ENCODE results near the gene SGMS2.

The SGMS2 gene

DNA sequence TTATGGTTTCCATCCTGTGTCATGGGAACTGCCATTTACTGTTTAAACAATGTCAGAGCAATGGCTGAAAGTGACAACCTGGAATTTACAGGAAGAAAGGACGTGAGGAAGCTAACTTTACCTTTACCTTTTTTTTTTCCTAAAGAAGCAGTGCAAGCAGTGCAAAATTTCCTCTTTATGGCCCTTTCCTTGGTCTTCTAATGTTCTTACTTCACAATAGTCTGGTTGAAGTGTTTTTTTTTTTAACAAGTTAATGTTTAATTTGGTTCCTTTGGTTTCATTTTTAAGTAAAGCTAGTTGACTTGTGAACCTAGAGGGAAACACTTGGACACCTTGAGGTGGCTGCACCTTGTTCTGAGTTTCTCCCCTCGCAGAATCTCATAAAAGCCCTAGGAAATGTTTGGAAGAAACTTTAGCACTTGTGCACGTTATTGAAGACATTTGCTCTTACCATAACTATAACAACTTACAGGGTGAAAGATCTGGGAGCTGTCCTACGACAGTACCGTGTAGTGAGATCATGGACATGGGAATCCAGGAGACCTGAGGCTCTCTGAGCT lies 1.8 kb downstream of the SGMS2 start:
- Histone ChIP-seq H3K27me3 (replicated peaks; ENCODE audit: control insufficient read depth, insufficient read depth, low read length, poor library complexity, severe bottlenecking) (peaks cover 8% of the 10 kb centered on the region), H3K4me3 (ENCODE audit: insufficient read depth, low read depth, low read length, poor library complexity, severe bottlenecking) (no peak overlapping the region), H3K9me3 (ENCODE audit: control insufficient read depth, low read length) (no peaks in the 10 kb centered on the region), H3K27ac (ENCODE audit: insufficient read depth, low read length, poor library complexity, severe bottlenecking) (no peak overlapping the region), H3K4me1 (ENCODE audit: control insufficient read depth, insufficient read depth, low read length, poor library complexity, severe bottlenecking) (peaks cover 11% of the 10 kb centered on the region), H3K36me3 (ENCODE audit: control insufficient read depth, insufficient read depth, low read length) (no peaks in the 10 kb centered on the region)
- DNase-seq: no peak

DNA sequence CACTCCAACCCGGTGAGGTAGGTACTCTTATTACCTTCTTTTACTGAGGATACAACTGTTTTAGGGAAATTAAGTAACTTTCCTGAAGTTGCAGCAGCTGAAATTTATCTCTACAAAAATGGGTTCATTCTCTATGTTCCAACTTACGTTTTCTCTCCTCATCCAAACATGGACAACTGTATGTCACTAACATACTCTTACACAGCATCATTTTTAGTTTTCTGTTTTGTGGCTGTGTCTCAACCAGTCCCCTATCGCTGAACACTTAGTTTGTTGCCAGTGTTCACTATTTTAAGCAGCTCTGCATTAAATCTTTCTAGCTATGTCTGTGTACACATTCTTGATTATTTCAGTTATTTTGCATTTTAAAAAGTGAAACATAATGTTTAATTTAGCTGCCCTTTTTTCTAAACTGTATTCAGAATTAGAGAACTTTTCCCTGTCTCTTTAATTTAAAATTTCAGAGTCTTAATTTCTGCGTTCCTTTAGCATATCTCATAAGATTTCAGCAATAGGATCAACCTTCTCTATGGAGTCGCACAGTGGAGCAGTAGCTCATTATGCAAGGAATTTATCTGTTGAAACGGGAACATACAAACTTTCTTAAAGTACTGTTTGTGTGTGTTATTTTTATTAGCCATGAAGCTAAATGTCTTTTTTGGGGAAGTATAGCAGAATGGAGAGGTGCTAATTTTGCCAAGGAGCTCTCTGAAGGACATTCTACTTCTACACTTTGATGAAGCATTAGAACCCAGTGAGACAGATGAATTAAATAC lies 3.8 kb downstream of the SGMS2 start:
- Histone ChIP-seq H3K27me3 (replicated peaks; ENCODE audit: control insufficient read depth, insufficient read depth, low read length, poor library complexity, severe bottlenecking) (peaks cover 6% of the 10 kb centered on the region), H3K4me3 (ENCODE audit: insufficient read depth, low read depth, low read length, poor library complexity, severe bottlenecking) (no peak overlapping the region), H3K27ac (ENCODE audit: insufficient read depth, low read length, poor library complexity, severe bottlenecking) (no peak overlapping the region), H3K36me3 (ENCODE audit: control insufficient read depth, insufficient read depth, low read length) (no peaks in the 10 kb centered on the region), H3K9me3 (ENCODE audit: control insufficient read depth, low read length) (no peaks in the 10 kb centered on the region), H3K4me1 (ENCODE audit: control insufficient read depth, insufficient read depth, low read length, poor library complexity, severe bottlenecking) (peaks cover 11% of the 10 kb centered on the region)
- no peak for DNase-seq

DNA sequence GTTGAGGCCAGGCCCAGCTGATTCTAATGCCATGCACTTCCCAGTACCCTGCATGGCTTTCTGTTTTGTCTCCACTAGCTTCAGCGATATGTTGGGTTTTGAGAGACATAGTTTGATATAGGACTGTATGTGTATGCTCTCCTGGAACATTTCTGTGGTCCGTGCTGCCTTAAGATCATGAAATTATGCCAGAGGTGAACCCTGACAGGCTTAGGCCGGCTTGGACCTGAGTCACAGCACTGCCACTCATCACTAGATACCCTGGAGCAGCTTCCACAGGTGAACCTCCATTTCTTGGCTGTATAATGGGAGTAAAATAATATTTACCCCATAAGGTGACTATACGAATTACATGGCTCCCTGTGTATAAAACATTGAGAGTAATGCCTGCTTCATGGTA lies 6.4 kb downstream of the SGMS2 start:
- no peak overlapping the region for H3K27ac ChIP-seq (ENCODE audit: insufficient read depth, low read length, poor library complexity, severe bottlenecking)
- H3K4me1 ChIP-seq (ENCODE audit: control insufficient read depth, insufficient read depth, low read length, poor library complexity, severe bottlenecking): no peaks in the 10 kb centered on the region
- no peaks in the 10 kb centered on the region for H3K27me3 ChIP-seq (replicated peaks; ENCODE audit: control insufficient read depth, insufficient read depth, low read length, poor library complexity, severe bottlenecking)
- H3K36me3 ChIP-seq (ENCODE audit: control insufficient read depth, insufficient read depth, low read length): no peaks in the 10 kb centered on the region
- no peak overlapping the region for H3K4me3 ChIP-seq (ENCODE audit: insufficient read depth, low read depth, low read length, poor library complexity, severe bottlenecking)
- DNase-seq: no peak
- H3K9me3 ChIP-seq (ENCODE audit: control insufficient read depth, low read length): no peaks in the 10 kb centered on the region

GRCh38 chr4:107832275-107832807 lies 7.6 kb downstream of the SGMS2 start:
- no peak for DNase-seq
- H3K4me3 ChIP-seq (ENCODE audit: insufficient read depth, low read depth, low read length, poor library complexity, severe bottlenecking): no peak overlapping the region
- no peaks in the 10 kb centered on the region for H3K9me3 ChIP-seq (ENCODE audit: control insufficient read depth, low read length)
- H3K27me3 ChIP-seq (replicated peaks; ENCODE audit: control insufficient read depth, insufficient read depth, low read length, poor library complexity, severe bottlenecking): no peaks in the 10 kb centered on the region
- H3K27ac ChIP-seq (ENCODE audit: insufficient read depth, low read length, poor library complexity, severe bottlenecking): no peak overlapping the region
- no peaks in the 10 kb centered on the region for H3K4me1 ChIP-seq (ENCODE audit: control insufficient read depth, insufficient read depth, low read length, poor library complexity, severe bottlenecking)
- H3K36me3 ChIP-seq (ENCODE audit: control insufficient read depth, insufficient read depth, low read length): no peaks in the 10 kb centered on the region

DNA sequence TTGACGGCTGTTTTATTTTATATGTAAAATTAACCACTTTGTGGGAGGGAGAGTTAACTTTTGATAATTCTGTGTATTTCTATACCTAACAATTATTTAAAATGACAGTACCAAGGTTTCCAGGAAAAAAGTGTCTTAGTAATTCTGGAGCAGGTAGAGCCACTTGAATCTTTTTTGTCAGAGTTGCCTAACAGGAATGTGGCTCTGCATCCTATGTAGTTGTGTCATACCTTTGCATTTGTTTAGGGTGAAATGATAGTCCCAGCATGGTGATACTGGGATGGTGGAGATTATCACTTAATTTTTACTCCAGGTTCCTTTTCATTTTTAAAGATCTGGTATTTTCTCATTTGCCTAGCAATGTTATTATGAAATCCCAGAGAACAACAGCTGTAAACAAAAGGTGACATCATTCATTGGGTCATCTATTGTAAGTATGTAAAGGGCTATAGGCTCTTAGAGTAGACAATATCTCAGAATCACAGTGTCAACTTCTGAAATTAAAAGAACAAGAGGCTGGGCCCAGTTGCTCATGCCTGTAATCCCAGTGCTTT lies 9.6 kb downstream of the SGMS2 start:
- no peak for DNase-seq
- Histone ChIP-seq H3K4me1 (ENCODE audit: control insufficient read depth, insufficient read depth, low read length, poor library complexity, severe bottlenecking) (no peaks in the 10 kb centered on the region), H3K27me3 (replicated peaks; ENCODE audit: control insufficient read depth, insufficient read depth, low read length, poor library complexity, severe bottlenecking) (no peaks in the 10 kb centered on the region), H3K27ac (ENCODE audit: insufficient read depth, low read length, poor library complexity, severe bottlenecking) (no peak overlapping the region), H3K4me3 (ENCODE audit: insufficient read depth, low read depth, low read length, poor library complexity, severe bottlenecking) (no peak overlapping the region), H3K9me3 (ENCODE audit: control insufficient read depth, low read length) (no peaks in the 10 kb centered on the region), H3K36me3 (ENCODE audit: control insufficient read depth, insufficient read depth, low read length) (no peaks in the 10 kb centered on the region)

- no peak overlapping the region for H3K27ac ChIP-seq (ENCODE audit: insufficient read depth, low read length, poor library complexity, severe bottlenecking)
- H3K4me3 ChIP-seq (ENCODE audit: insufficient read depth, low read depth, low read length, poor library complexity, severe bottlenecking): no peak overlapping the region
- H3K36me3 ChIP-seq (ENCODE audit: control insufficient read depth, insufficient read depth, low read length): no peaks in the 10 kb centered on the region
- H3K27me3 ChIP-seq (replicated peaks; ENCODE audit: control insufficient read depth, insufficient read depth, low read length, poor library complexity, severe bottlenecking): no peaks in the 10 kb centered on the region
- H3K4me1 ChIP-seq (ENCODE audit: control insufficient read depth, insufficient read depth, low read length, poor library complexity, severe bottlenecking): no peaks in the 10 kb centered on the region
- no peak for DNase-seq
- no peaks in the 10 kb centered on the region for H3K9me3 ChIP-seq (ENCODE audit: control insufficient read depth, low read length)
Measured at GRCh38 chr4:107835406-107835805, 10.7 kb downstream of the SGMS2 start.

DNA sequence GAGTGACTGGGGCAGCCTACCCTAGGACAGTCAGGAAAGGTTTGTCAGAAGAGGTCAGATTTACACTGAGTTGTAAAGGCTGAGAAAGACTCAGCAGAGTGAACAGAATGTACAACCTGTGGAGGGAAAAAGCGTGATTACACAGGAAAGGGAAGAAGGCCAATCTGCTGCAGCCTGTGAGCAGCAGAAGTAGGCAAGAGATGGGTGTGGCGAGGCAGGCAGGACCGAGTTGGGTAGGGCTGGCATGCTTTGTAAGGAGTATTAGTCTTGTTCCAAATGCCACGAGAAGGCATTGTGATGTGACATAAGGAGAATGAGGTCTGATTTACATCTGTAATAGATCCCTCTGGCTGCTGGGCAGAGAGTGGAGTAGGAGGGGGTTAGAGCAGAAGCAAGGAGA lies 12.6 kb downstream of the SGMS2 start:
- H3K36me3 ChIP-seq (ENCODE audit: control insufficient read depth, insufficient read depth, low read length): no peaks in the 10 kb centered on the region
- no peaks in the 10 kb centered on the region for H3K4me1 ChIP-seq (ENCODE audit: control insufficient read depth, insufficient read depth, low read length, poor library complexity, severe bottlenecking)
- no peak overlapping the region for H3K4me3 ChIP-seq (ENCODE audit: insufficient read depth, low read depth, low read length, poor library complexity, severe bottlenecking)
- H3K9me3 ChIP-seq (ENCODE audit: control insufficient read depth, low read length): no peaks in the 10 kb centered on the region
- no peaks in the 10 kb centered on the region for H3K27me3 ChIP-seq (replicated peaks; ENCODE audit: control insufficient read depth, insufficient read depth, low read length, poor library complexity, severe bottlenecking)
- H3K27ac ChIP-seq (ENCODE audit: insufficient read depth, low read length, poor library complexity, severe bottlenecking): no peak overlapping the region
- DNase-seq: no peak

DNA sequence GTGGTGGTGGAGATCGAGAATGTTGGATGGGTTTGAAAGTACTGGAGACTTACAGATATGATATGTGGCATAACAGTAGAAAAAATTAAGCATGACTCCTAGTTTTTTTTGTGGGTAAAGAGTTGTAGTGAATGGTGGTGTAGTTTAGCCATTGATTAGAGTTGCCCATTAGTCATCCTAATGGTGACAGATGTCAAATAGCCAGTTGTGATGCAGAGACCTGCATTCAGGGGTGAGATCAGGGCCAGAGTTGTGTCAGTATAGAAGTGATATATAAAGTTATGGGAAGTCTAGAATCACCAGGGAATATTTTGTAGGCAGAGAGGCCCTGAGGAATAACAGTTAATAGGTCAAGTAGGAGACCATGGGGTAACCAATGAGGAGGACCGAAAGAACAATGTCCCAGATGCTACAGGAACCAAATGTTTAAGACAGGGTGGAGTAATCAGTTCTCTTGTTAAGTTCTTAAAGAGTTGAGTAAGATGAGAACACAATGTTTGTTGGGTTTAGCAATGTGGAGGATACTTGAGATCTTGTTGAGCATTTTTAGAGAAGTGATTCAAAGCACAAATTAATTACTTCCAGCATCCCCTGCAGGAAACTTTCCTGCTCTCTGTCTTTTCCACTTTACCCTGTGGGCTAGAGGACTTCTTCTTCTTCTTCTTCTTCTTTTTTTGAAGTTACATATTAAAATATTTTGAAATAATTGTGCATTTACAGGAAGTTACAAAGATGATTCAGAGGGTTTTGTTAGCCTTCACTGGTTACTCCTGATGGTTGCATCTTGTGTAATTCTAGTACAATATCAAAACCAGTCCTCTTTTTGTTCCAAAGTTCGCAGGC lies 13.3 kb downstream of the SGMS2 start:
- Histone ChIP-seq H3K9me3 (ENCODE audit: control insufficient read depth, low read length) (no peaks in the 10 kb centered on the region), H3K4me1 (ENCODE audit: control insufficient read depth, insufficient read depth, low read length, poor library complexity, severe bottlenecking) (no peaks in the 10 kb centered on the region), H3K27me3 (replicated peaks; ENCODE audit: control insufficient read depth, insufficient read depth, low read length, poor library complexity, severe bottlenecking) (no peaks in the 10 kb centered on the region), H3K36me3 (ENCODE audit: control insufficient read depth, insufficient read depth, low read length) (no peaks in the 10 kb centered on the region), H3K27ac (ENCODE audit: insufficient read depth, low read length, poor library complexity, severe bottlenecking) (no peak overlapping the region), H3K4me3 (ENCODE audit: insufficient read depth, low read depth, low read length, poor library complexity, severe bottlenecking) (no peak overlapping the region)
- DNase-seq: no peak

GRCh38 chr4:107838861-107839565 lies 14.3 kb downstream of the SGMS2 start:
- Histone ChIP-seq H3K4me1 (ENCODE audit: control insufficient read depth, insufficient read depth, low read length, poor library complexity, severe bottlenecking) (no peaks in the 10 kb centered on the region), H3K4me3 (ENCODE audit: insufficient read depth, low read depth, low read length, poor library complexity, severe bottlenecking) (no peak overlapping the region), H3K9me3 (ENCODE audit: control insufficient read depth, low read length) (no peaks in the 10 kb centered on the region), H3K36me3 (ENCODE audit: control insufficient read depth, insufficient read depth, low read length) (no peaks in the 10 kb centered on the region), H3K27ac (ENCODE audit: insufficient read depth, low read length, poor library complexity, severe bottlenecking) (no peak overlapping the region), H3K27me3 (replicated peaks; ENCODE audit: control insufficient read depth, insufficient read depth, low read length, poor library complexity, severe bottlenecking) (no peaks in the 10 kb centered on the region)
- DNase-seq: no peak

Measured in effector memory CD4-positive, alpha-beta T cell (primary cell).